Activated CD4-positive, alpha-beta T cell treated with anti-CD3 and anti-CD28 coated beads for 48 hours (primary cell): Measurements from ENCODE around the gene NINL.

Source experiments
- DNase-seq: peaks from one replicate; pipeline ENCODE4 v3.0.0-alpha.2; 2020

The NINL gene

GRCh38 chr20:25498280-25498606, 87.1 kb downstream of the NINL start:
- DNase-seq = no peak

- DNase-seq = no peak
Observed at GRCh38 chr20:25497586-25498279, 87.6 kb downstream of the NINL start.

- DNase-seq = no peak
Observed at GRCh38 chr20:25496968-25497401, 88.3 kb downstream of the NINL start.

GRCh38 chr20:25496165-25496967, 89.0 kb downstream of the NINL start:
- no peak for DNase-seq

GRCh38 chr20:25495189-25495824, 90.0 kb downstream of the NINL start:
- DNase-seq = no peak

- DNase-seq = no peak
Observed at GRCh38 chr20:25494506-25495188, 90.7 kb downstream of the NINL start.

- no peak for DNase-seq
Observed at GRCh38 chr20:25493748-25494505, 91.4 kb downstream of the NINL start.

GRCh38 chr20:25493137-25493536, 92.2 kb downstream of the NINL start:
- no peak for DNase-seq

- no peak for DNase-seq
Observed at GRCh38 chr20:25491446-25492038, 93.8 kb downstream of the NINL start.

GRCh38 chr20:25490656-25491445, 94.5 kb downstream of the NINL start:
- DNase-seq = no peak

- DNase-seq = no peak
Observed at GRCh38 chr20:25489221-25489871, 96.0 kb downstream of the NINL start.

GRCh38 chr20:25487975-25488374, 97.4 kb downstream of the NINL start:
- no peak for DNase-seq

GRCh38 chr20:25487306-25487705, 98.0 kb downstream of the NINL start:
- no peak for DNase-seq

- DNase-seq = no peak
Observed at GRCh38 chr20:25486377-25486776, 99.0 kb downstream of the NINL start.

- no peak for DNase-seq
Observed at GRCh38 chr20:25485872-25486271, 99.5 kb downstream of the NINL start.

GRCh38 chr20:25484911-25485511, 100.3 kb downstream of the NINL start:
- no peak for DNase-seq

- DNase-seq = no peak
Observed at GRCh38 chr20:25484224-25484846, 101.0 kb downstream of the NINL start.

GRCh38 chr20:25483431-25484132, 101.7 kb downstream of the NINL start:
- DNase-seq = no peak

GRCh38 chr20:25481918-25482253, 103.4 kb downstream of the NINL start:
- no peak for DNase-seq
